ENCODE results near the gene CCL18.
A peak's percentile ranks its signal among the peaks of the same experiment; 100 is the strongest.

Gene CCL18

DNA sequence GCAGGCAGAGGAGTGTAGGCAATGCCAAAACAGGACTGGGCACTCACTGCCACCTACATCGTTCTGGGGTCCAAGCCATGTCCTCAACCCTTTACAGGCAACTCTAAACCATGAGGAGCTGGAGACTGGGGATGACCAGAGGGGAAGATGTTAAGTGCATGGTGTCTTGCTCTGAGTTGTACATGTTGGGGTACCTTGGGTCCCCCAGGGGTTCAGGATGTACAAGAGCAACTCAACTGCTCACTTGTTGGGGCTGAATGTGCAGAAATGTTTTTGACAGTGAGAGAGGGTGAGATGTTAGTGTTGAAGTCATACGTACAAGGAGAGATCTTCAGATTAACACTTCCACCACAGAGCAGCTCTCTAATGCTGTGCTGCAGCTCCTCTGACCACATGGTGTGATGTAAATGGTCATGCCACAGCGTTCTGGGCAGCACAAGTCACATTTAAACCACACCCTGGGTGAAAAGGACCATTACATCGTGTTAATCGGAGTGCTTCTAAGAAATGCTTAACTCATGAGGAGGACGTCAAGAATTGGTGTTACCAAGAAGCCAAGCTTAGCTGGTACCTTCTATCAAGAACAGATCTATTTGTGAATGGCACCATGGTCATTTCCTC lies 2.4 kb downstream of the CCL18 start:
- H3K4me3 ChIP-seq (ENCODE audit: low read depth, low read length), result no peak overlapping the region
- no peak for DNase-seq (ENCODE audit: low read depth)
- in situ Hi-C loops (cut with HindIII; ENCODE audit: low sequenced_read_pairs), result no loop called here
- no peak for TF ChIP-seq CTCF (IDR thresholded peaks at IDR 0.05; ENCODE audit: low read depth, low read length, missing control alignments)

DNA sequence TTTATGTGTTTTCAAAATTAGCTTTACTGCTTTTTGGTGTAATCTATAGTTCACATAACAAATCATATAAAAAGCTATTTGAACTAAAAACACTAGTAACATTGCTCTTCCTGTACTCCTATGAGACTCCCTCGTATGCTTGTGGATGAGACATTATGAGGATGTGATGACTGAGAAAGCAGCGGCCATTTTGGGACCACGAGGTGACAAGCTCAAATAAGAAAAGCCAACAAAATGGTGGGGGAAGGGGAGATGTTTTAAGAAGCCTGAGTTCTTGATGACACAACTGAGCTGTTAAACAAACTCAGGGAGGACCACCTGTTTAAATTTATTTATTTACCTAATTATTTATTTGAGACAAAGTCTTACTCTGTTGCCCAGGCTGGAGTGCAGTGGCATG lies 4.5 kb downstream of the CCL18 start:
- no peak for DNase-seq (ENCODE audit: low read depth)
- H3K4me3 ChIP-seq (ENCODE audit: low read depth, low read length), result no peak overlapping the region
- no peak for TF ChIP-seq CTCF (IDR thresholded peaks at IDR 0.05; ENCODE audit: low read depth, low read length, missing control alignments)
- in situ Hi-C loops (cut with HindIII; ENCODE audit: low sequenced_read_pairs), result no loop called here

DNA sequence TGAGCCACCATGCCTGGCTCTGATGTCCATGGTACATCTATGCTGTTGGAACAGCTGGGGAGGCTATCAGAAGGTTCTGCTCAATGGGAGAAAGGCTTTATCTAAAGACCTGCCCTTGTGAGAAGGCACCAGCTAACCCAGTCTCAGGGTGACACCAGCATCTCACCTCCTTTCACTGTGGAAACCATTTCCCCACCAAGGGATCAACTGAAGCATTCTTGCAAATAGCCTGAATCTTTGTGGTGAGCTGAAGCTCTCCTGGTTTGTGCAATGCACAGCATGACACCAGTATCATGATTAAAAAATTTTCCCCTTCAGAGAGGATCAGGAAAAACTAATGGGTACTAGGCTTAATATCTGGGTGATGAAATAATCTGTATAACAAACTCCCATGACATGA lies 5.1 kb downstream of the CCL18 start:
- no peak for TF ChIP-seq CTCF (IDR thresholded peaks at IDR 0.05; ENCODE audit: low read depth, low read length, missing control alignments)
- H3K4me3 ChIP-seq (ENCODE audit: low read depth, low read length), result no peak overlapping the region
- in situ Hi-C loops (cut with HindIII; ENCODE audit: low sequenced_read_pairs), result no loop called here
- DNase-seq (ENCODE audit: low read depth), result no peak

- DNase-seq (ENCODE audit: low read depth), result no peak
- H3K4me3 ChIP-seq (ENCODE audit: low read depth, low read length), result no peak overlapping the region
- TF ChIP-seq CTCF (IDR thresholded peaks at IDR 0.05; ENCODE audit: low read depth, low read length, missing control alignments), result no peak
- in situ Hi-C loops (cut with HindIII; ENCODE audit: low sequenced_read_pairs), result no loop called here
These were observed 6.4 kb downstream of the CCL18 start for GRCh38 chr17:36070427-36070826.

GRCh38 chr17:36071751-36072150 lies 7.7 kb downstream of the CCL18 start:
- no peak for TF ChIP-seq CTCF (IDR thresholded peaks at IDR 0.05; ENCODE audit: low read depth, low read length, missing control alignments)
- in situ Hi-C loops (cut with HindIII; ENCODE audit: low sequenced_read_pairs), result no loop called here
- DNase-seq (ENCODE audit: low read depth), result no peak
- H3K4me3 ChIP-seq (ENCODE audit: low read depth, low read length), result no peak overlapping the region

- DNase-seq (ENCODE audit: low read depth), result no peak
- peak; percentile 43 for TF ChIP-seq CTCF (IDR thresholded peaks at IDR 0.05; ENCODE audit: low read depth, low read length, missing control alignments)
- no peak overlapping the region for H3K4me3 ChIP-seq (ENCODE audit: low read depth, low read length)
- in situ Hi-C loops (cut with HindIII; ENCODE audit: low sequenced_read_pairs), result no loop called here
These were observed 8.5 kb downstream of the CCL18 start for GRCh38 chr17:36072431-36073121.

Data from astrocyte of the cerebellum (primary cell).